Body of pancreas (tissue), 4 donors: ENCODE data around the gene TNFRSF25.

Experiments
- CTCF ChIP-seq, 7 experiments: fragments of 450-650 bp in 4 of 7; fragments of 200-600 bp in 3 of 7; sonication (generic) in 3 of 7; IDR thresholded peaks; one replicate each; pipeline ENCODE4 v1.5.1; 2016 to 2019; ENCODE audit warnings: antibody characterized with exemption in 7 of 7
- POLR2A ChIP-seq, 3 donors: fragments of 450-650 bp; IDR thresholded peaks; one replicate each; pipeline ENCODE4 v1.6.1; 2016; ENCODE audit warnings: antibody characterized with exemption in 3 of 3, mild to moderate bottlenecking in 2 of 3

- TF ChIP-seq POLR2A (IDR thresholded peaks at IDR 0.05) (no peak), CTCF (IDR thresholded peaks at IDR 0.05) (no peak)
These were observed 47.1 kb downstream of the TNFRSF25 start for GRCh38 chr1:6418668-6419396.
